Brain microvascular endothelial cell (primary cell): ENCODE measurements around the gene ANKFY1.

ENCODE experiments used
- DNase-seq: peaks from one replicate; pipeline ENCODE4 v3.0.0-alpha.2; 2020
- H3K27ac ChIP-seq: fragments of 250-450 bp; sonication (Bioruptor Pico); 2 replicates; pipeline ENCODE4 v1.5.1; 2020; ENCODE audit warnings: mild to moderate bottlenecking, moderate library complexity
- H3K27me3 ChIP-seq: fragments of 250-450 bp; sonication (Bioruptor Pico); replicated peaks from 2 replicates; pipeline ENCODE4 v1.5.1; 2020; ENCODE audit warnings: mild to moderate bottlenecking
- H3K36me3 ChIP-seq: fragments of 250-450 bp; sonication (Bioruptor Pico); replicated peaks from 2 replicates; pipeline ENCODE4 v1.5.1; 2020; ENCODE audit warnings: mild to moderate bottlenecking
- H3K4me3 ChIP-seq: 2 replicates; pipeline ENCODE4 v1.5.1; 2011; ENCODE audit warnings: low read depth, mild to moderate bottlenecking, control low read depth, low read length, moderate library complexity
- CTCF ChIP-seq: IDR thresholded peaks from 2 replicates; pipeline ENCODE4 v1.5.1; 2011; ENCODE audit warnings: low read depth, mild to moderate bottlenecking, moderate library complexity, low read length, control low read depth, inconsistent platforms; ENCODE audit errors: missing control alignments
- in situ Hi-C: cut with HindIII; loops from 2 replicates; pipeline ENCODE4 v1.10.0; 2017; ENCODE audit warnings: low sequenced_read_pairs, low pct_ligation_motif_present

The ANKFY1 gene

GRCh38 chr17:4182043-4182442 lies 81.7 kb downstream of the ANKFY1 start:
- in situ Hi-C loops: no loop called here
- peaks cover 69% of the 10 kb centered on the region for H3K36me3 ChIP-seq
- no peak overlapping the region for H3K4me3 ChIP-seq
- no peak overlapping the region for H3K27ac ChIP-seq
- TF ChIP-seq CTCF: no peak
- H3K27me3 ChIP-seq: no peaks in the 10 kb centered on the region
- DNase-seq: no peak

- no peak overlapping the region for H3K27ac ChIP-seq
- peak; percentile 37 for DNase-seq
- no peaks in the 10 kb centered on the region for H3K27me3 ChIP-seq
- peaks cover 67% of the 10 kb centered on the region for H3K36me3 ChIP-seq
- in situ Hi-C loops: no loop called here
- TF ChIP-seq CTCF: no peak
- H3K4me3 ChIP-seq: no peak overlapping the region
Measured at GRCh38 chr17:4180791-4181190, 83.0 kb downstream of the ANKFY1 start.

- in situ Hi-C loops: no loop called here
- no peak for TF ChIP-seq CTCF
- Histone ChIP-seq H3K36me3 (peaks cover 67% of the 10 kb centered on the region), H3K27ac (no peak overlapping the region), H3K27me3 (no peaks in the 10 kb centered on the region), H3K4me3 (no peak overlapping the region)
- no peak for DNase-seq
Measured at GRCh38 chr17:4179071-4179470, 84.7 kb downstream of the ANKFY1 start.

GRCh38 chr17:4178651-4179050 lies 85.1 kb downstream of the ANKFY1 start:
- no peak for TF ChIP-seq CTCF
- no peak overlapping the region for H3K4me3 ChIP-seq
- in situ Hi-C loops: no loop called here

GRCh38 chr17:4177806-4178205 lies 86.0 kb downstream of the ANKFY1 start:
- Histone ChIP-seq H3K27me3 (no peaks in the 10 kb centered on the region), H3K27ac (no peak overlapping the region), H3K4me3 (no peak overlapping the region), H3K36me3 (peaks cover 67% of the 10 kb centered on the region)
- no peak for TF ChIP-seq CTCF
- DNase-seq: no peak
- in situ Hi-C loops: no loop called here

More at GRCh38 chr17:4178651-4179050, 85.1 kb downstream of the ANKFY1 start:
- no peak for DNase-seq
- Histone ChIP-seq H3K27me3 (no peaks in the 10 kb centered on the region), H3K27ac (no peak overlapping the region), H3K36me3 (peaks cover 67% of the 10 kb centered on the region)

- H3K27ac ChIP-seq: no peak overlapping the region
- in situ Hi-C loops: no loop called here
Measured at GRCh38 chr17:4176808-4177472, 86.8 kb downstream of the ANKFY1 start.

More at GRCh38 chr17:4176808-4177472, 86.8 kb downstream of the ANKFY1 start:
- Histone ChIP-seq H3K4me3 (no peak overlapping the region), H3K36me3 (peaks cover 71% of the 10 kb centered on the region), H3K27me3 (no peaks in the 10 kb centered on the region)
- TF ChIP-seq CTCF: no peak
- no peak for DNase-seq
